Measurements from ENCODE around the gene DGKH. TPM values are rescaled to one million over a fixed set of nuclear protein-coding genes. Genes with fewer than 3 reads are reported as not detected.

DGKH gene
- total and polyA plus RNA-seq, 10 of the 15 experiments (the other 5 are each of a cell fraction or from before 2014, with no cell fraction given), result 1.3 to 15.2 (median 7.3) TPM

GRCh38 chr13:42272115-42272803 is 223.8 kb downstream of the DGKH start, which contains the start of gene AKAP11 (continued):
- TF ChIP-seq WRNIP1 (IDR thresholded peaks at IDR 0.05; ENCODE audit: borderline replicate concordance, low read depth, low read length) (no peak), BMI1 (IDR thresholded peaks at IDR 0.05; ENCODE audit: borderline replicate concordance) (no peak), RCOR1 (conservative IDR thresholded peaks at IDR 0.05; ENCODE audit: low read depth, low read length) (no peak), ZNF274 (IDR thresholded peaks at IDR 0.05; ENCODE audit: insufficient read depth, insufficient read length) (no peak), CHD4 (IDR thresholded peaks at IDR 0.05) (no peak), ZZZ3 (IDR thresholded peaks at IDR 0.05; ENCODE audit: control insufficient read depth, insufficient read length, low read depth) (no peak), CREM (IDR thresholded peaks at IDR 0.05; ENCODE audit: low read depth) (no peak), ZNF217 (IDR thresholded peaks at IDR 0.05) (no peak), POLR2AphosphoS5 (IDR thresholded peaks at IDR 0.05; ENCODE audit: low read length) (peak; percentile 45; the same call in 1 of the 2 replicates), EP300 (IDR thresholded peaks at IDR 0.05; ENCODE audit: borderline replicate concordance in 1 of 2, control insufficient read depth in 1 of 2, low read depth in 2 of 2, low read length in 2 of 2) (no peak), BACH1 (IDR thresholded peaks at IDR 0.05; ENCODE audit: borderline replicate concordance) (0 out of 2 replicates have a peak, but pooled peaks have one; percentile 68), SMAD1 (IDR thresholded peaks at IDR 0.05; ENCODE audit: low read depth, partially characterized antibody) (no peak), CUX1 (IDR thresholded peaks at IDR 0.05; ENCODE audit: insufficient replicate concordance, low read depth, low read length) (no peak), BCL11A (IDR thresholded peaks at IDR 0.05; ENCODE audit: low read depth, low read length) (no peak), SIN3A (IDR thresholded peaks at IDR 0.05; ENCODE audit: low read depth, low read length) (0 out of 2 replicates have a peak, but pooled peaks have one; percentile 58), SP1 (IDR thresholded peaks at IDR 0.05; ENCODE audit: low read depth, low read length) (no peak), BHLHE40 (IDR thresholded peaks at IDR 0.05; ENCODE audit: borderline replicate concordance in 1 of 2, low read depth in 2 of 2, low read length in 1 of 2) (peak in 1 of 2 experiments; percentile 55; a peak in 1 of 4 replicates), LARP7 (IDR thresholded peaks at IDR 0.05) (peak; percentile 84), GATAD2B (conservative IDR thresholded peaks at IDR 0.05; ENCODE audit: low read depth) (peak; percentile 75), NFYA (IDR thresholded peaks at IDR 0.05; ENCODE audit: borderline replicate concordance, low read depth, low read length) (no peak), RELB (IDR thresholded peaks at IDR 0.05; ENCODE audit: low read depth) (no peak), IRF4 (IDR thresholded peaks at IDR 0.05; ENCODE audit: low read depth, low read length) (no peak)
- TF ChIP-seq, protein P1, sequence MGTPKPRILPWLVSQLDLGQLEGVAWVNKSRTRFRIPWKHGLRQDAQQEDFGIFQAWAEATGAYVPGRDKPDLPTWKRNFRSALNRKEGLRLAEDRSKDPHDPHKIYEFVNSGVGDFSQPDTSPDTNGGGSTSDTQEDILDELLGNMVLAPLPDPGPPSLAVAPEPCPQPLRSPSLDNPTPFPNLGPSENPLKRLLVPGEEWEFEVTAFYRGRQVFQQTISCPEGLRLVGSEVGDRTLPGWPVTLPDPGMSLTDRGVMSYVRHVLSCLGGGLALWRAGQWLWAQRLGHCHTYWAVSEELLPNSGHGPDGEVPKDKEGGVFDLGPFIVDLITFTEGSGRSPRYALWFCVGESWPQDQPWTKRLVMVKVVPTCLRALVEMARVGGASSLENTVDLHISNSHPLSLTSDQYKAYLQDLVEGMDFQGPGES (IDR thresholded peaks at IDR 0.05), result no peak
